GM13976 (cell line): ENCODE measurements around the gene DIPK1C.

Source experiments
- DNase-seq: peaks from one replicate; pipeline ENCODE4 v3.0.0; 2012; ENCODE audit warnings: low spot score
- in situ Hi-C: fragments of 300-500 bp; cut with MboI; formaldehyde crosslinking; loops from one replicate; pipeline ENCODE4 v1.12.0; 2022; ENCODE audit warnings: low sequenced_read_pairs, mixed read lengths, inconsistent platforms; ENCODE audit not compliant: unreplicated experiment
- TF ChIP-seq, protein P1 (sequence below): IDR thresholded peaks from 2 replicates; pipeline ENCODE4 v1.5.1; 2012; ENCODE audit warnings: borderline replicate concordance, mild to moderate bottlenecking; ENCODE audit not compliant: insufficient read depth; ENCODE audit errors: extremely low read depth, missing control alignments, control extremely low read depth

The DIPK1C gene

DNA sequence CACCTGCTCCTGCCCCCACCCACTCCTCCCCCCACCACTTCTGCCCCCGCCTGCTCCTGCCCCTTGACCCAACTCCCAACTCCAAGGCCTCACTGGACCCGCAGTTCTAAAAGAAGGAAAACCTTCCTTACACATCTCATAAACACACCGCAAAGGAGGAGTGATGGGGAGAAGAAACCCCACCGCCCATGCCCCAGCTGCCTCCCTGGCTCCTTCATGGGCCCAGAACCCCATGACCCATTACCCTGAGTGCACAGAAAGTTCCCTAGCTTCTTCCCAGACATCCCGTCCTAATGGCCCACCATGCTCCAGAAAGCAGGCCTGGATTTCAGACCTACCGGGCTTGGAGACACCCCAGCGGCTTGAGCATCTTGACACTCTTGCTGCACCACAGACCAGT is 21.2 kb upstream of the DIPK1C start:
- DNase-seq: no peak
- TF ChIP-seq, protein P1, sequence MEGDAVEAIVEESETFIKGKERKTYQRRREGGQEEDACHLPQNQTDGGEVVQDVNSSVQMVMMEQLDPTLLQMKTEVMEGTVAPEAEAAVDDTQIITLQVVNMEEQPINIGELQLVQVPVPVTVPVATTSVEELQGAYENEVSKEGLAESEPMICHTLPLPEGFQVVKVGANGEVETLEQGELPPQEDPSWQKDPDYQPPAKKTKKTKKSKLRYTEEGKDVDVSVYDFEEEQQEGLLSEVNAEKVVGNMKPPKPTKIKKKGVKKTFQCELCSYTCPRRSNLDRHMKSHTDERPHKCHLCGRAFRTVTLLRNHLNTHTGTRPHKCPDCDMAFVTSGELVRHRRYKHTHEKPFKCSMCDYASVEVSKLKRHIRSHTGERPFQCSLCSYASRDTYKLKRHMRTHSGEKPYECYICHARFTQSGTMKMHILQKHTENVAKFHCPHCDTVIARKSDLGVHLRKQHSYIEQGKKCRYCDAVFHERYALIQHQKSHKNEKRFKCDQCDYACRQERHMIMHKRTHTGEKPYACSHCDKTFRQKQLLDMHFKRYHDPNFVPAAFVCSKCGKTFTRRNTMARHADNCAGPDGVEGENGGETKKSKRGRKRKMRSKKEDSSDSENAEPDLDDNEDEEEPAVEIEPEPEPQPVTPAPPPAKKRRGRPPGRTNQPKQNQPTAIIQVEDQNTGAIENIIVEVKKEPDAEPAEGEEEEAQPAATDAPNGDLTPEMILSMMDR: no peak
- in situ Hi-C loops: no loop called here

DNA sequence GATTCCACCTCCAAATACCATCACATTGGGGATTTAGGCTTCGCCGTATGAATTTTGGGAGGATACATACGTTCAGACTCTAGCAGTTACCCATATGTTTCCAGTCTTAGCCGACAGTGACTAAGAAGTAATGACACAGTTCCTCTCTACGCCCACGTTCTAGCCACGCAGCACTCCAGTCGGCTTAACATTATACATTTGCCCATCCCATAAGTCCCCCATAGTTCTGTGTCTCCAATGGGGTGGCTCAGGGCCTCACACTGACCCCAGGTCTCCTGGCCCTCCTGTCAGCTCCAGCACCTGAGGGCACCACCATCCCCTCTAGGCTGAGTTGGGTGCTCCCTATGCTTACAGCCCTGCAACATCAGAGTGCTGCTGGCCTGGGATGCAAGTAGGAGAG is 20.7 kb upstream of the DIPK1C start:
- TF ChIP-seq, protein P1: no peak
- in situ Hi-C loops: no loop called here
- no peak for DNase-seq

DNA sequence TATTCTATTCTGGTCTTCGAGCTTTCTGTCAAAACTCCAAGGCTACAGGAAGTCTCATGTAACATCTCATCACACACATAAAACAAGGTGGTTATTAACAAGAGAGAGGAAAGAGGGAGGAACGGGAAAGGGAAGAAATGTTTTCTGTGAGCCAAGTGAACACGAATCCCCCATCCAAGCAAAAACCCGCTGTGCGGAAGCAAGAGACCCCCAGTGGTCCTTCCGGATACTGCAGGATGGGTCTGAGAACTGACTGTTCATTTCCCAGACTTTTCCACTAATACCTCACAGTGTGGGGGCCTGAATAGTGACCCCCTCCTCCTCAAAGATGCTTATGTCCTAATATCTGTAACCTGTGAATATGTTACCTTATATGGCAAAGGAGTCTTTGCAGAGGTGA is 19.0 kb upstream of the DIPK1C start:
- no peak for DNase-seq

GRCh38 chr18:74473976-74474640 is 17.0 kb upstream of the DIPK1C start:
- DNase-seq: no peak
- TF ChIP-seq, protein P1: no peak
- in situ Hi-C loops: no loop called here

More for the DNA sequence above, 19.0 kb upstream of the DIPK1C start:
- in situ Hi-C loops: no loop called here
- TF ChIP-seq, protein P1: no peak

DNA sequence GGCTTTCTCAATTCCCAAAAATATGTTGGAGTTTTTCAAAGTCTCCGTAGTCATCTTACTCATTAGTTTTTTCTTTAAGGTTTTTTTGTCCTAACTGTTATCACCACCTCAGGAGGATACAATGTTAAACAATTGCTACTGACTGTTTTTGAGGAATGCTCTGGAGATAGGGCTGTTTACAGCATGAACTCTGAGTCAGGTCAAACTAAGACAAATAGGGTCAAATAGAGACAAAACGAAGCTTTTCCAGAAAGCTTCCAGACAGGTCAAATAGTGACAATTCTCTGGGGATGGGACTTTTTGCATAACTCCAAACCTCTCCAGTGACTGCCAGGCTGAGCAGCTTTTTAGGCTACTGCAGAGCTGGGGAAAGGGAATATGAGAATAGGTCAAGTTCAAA is 15.2 kb upstream of the DIPK1C start:
- TF ChIP-seq, protein P1: no peak
- in situ Hi-C loops: no loop called here
- DNase-seq: no peak

DNA sequence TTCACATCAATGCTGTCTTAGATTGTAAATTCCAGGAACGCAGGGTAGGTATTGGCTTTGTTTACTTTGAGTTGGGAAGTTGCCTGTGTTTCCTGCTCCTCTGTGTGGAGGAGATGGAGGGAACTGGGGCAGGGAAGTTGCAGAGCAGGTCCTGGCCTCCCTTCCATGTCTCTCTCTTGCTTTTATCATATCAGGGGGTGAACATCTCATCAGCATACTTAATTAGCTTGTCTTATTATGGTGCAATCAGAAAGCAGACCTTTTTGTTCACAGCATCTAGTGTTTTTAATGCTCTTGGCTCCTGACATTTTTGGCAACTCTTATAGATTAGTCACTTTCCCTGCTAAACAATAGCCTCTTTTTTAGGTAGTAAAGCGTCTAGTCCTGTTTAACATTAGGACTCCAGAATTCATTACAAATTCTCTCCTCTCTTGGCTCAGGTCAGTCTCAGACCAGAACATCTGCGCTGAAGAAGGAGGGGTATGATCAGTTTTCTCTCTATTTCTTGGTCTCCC is 11.5 kb upstream of the DIPK1C start:
- TF ChIP-seq, protein P1: no peak
- no peak for DNase-seq
- in situ Hi-C loops: no loop called here

DNA sequence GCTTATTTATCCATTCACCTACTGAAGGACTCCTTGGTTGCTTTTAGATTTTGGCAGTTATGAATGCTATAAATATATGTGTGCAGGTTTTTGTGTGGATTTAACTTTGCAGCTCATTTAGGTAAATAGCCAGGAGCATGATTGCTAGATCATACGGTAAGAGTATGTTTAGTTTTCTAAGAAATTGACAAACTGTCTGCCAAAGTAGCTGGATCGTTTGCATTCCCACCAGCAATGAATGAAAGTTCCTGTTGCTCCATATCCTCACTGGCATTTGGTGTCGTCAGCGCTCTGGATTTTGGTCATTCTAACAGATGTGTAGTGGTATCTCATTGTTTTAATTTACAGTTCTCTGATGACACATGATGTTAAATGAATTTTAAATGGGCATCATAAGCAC is 8.7 kb upstream of the DIPK1C start:
- in situ Hi-C loops: no loop called here
- no peak for DNase-seq
- TF ChIP-seq, protein P1: no peak
